ENCODE measurements around the gene CAPN1. TPM values are rescaled to one million over a fixed set of nuclear protein-coding genes. Genes with fewer than 3 reads are reported as not detected.
"Not testable (repeated sequence)": the region's sequence is repeated elsewhere in the genome, so short reads cannot be mapped to it uniquely, and the experiment has no call there.

Gene CAPN1
- total and polyA plus RNA-seq, 12 donors: 61.6 to 110 (median 84.8) TPM

DNA sequence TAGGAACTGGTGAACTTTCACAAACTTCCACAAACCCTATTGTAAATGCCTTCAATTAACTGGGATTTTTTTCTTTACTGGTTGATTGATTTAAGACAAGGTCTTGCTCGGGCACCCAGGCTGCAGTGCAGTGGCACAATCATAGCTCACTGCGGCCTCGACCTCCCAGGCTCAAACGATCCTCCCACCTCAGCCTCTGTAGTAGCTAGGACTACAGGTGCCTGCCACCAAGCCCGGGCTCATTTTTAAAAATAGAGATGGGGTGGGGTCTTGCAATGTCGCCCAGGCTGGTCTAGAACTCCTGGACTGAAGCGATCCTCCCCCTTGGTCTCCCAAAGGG is 44.3 kb downstream of the CAPN1 start:
- 58 to 69% methylated on average over 7 of the region's 7 CpGs for WGBS, 2 donors
- ATAC-seq (no peak), DNase-seq (no peak)
- H3K27ac ChIP-seq: peak overlapping the region in 5 of 10 donors; percentile 16 to 69 (median 50)
- TF ChIP-seq, protein P1, sequence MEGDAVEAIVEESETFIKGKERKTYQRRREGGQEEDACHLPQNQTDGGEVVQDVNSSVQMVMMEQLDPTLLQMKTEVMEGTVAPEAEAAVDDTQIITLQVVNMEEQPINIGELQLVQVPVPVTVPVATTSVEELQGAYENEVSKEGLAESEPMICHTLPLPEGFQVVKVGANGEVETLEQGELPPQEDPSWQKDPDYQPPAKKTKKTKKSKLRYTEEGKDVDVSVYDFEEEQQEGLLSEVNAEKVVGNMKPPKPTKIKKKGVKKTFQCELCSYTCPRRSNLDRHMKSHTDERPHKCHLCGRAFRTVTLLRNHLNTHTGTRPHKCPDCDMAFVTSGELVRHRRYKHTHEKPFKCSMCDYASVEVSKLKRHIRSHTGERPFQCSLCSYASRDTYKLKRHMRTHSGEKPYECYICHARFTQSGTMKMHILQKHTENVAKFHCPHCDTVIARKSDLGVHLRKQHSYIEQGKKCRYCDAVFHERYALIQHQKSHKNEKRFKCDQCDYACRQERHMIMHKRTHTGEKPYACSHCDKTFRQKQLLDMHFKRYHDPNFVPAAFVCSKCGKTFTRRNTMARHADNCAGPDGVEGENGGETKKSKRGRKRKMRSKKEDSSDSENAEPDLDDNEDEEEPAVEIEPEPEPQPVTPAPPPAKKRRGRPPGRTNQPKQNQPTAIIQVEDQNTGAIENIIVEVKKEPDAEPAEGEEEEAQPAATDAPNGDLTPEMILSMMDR (IDR thresholded peaks at IDR 0.05): no peak
- intact Hi-C loops (cut with DNase I): loop anchor here in 1 of 10 donors (5.0 kb wide), 1 partner anchor 91 kb away; no protein-coding TSS in a partner anchor
- H3K4me3 ChIP-seq: peak overlapping the region; percentile 19 to 60 (median 52)
- H3K4me1 ChIP-seq: peaks cover 0 to 32% (median 6%) of the 10 kb centered on the region in 9 donors
- peaks cover 0 to 5% (median 0%) of the 10 kb centered on the region in 7 donors for H3K27me3 ChIP-seq
- H3K36me3 ChIP-seq: no peaks in the 10 kb centered on the region
- H3K9me3 ChIP-seq: no peaks in the 10 kb centered on the region

DNA sequence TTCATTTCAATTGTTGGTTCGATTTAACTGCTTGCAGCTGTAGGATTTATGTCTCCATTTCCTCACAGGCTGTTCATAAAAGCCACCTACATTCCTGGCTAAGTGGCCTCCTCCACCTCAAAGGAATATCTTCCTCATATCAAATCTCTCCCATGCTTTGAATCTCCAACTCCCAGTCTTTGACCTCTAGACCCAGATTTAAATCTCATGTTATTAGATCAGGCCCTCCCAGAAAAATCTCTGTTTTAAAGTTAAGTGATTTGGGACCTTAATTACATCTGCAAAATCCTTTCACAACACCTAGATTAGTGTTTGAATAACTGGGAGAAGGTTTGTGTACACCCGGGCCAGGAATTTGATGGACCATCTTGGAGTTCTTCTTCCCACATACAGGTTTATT is 46.2 kb downstream of the CAPN1 start:
- 81 to 82% methylated on average over 2 of the region's 2 CpGs for WGBS, 2 donors
- no peaks in the 10 kb centered on the region for H3K9me3 ChIP-seq

DNA sequence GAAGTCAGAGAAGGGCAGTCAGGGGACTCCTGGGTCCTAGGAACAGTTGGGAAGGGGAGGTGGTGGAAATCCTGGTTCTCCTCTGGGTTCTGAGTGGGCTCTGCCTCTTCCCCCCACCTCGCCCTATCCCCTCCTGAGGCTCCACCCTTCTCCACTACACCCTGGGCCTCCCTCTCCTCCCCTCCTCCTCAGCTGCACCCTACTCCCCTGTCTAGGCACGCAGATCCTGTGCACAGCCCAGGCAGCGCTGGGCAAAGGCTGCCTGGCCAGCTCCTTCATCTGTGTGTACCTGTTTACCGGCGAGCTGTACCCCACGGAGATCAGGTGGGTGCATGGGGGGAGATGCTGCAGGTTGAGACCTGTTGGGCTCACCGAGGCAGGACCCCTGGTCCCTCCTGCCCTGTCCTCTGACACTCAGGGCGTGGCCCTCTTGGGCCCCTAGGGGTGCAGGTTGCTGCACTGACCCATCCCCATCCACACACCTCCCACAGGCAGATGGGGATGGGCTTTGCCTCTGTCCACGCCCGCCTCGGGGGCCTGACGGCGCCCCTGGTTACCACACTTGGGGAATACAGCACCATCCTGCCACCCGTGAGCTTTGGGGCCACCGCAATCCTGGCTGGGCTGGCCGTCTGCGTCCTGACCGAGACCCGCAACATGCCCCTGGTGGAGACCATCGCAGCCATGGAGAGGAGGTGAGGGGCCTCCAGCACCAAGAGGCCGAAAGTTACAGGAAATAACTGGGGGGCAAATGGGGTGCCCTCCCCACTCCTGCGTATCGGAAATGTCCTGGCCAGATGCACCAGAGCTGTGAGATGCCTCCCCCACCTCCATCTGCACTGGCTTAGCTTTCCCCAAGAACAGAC is 54.7 kb downstream of the CAPN1 start:
- no peak for DNase-seq
- intact Hi-C loops (cut with DNase I): no loop called here
- H3K36me3 ChIP-seq: no peaks in the 10 kb centered on the region
- H3K4me1 ChIP-seq: no peaks in the 10 kb centered on the region
- no peaks in the 10 kb centered on the region for H3K9me3 ChIP-seq
- TF ChIP-seq, protein P1 (IDR thresholded peaks at IDR 0.05): no peak
- 78 to 82% methylated on average over 23 of the region's 23 CpGs for WGBS, 2 donors
- H3K4me3 ChIP-seq: no peak overlapping the region
- peak in 2 of 8 donors; percentile 39 to 55 for ATAC-seq
- H3K27ac ChIP-seq: no peak overlapping the region
- H3K27me3 ChIP-seq: peaks cover 0 to 1% (median 0%) of the 10 kb centered on the region in 7 donors

More for the DNA sequence above, 46.2 kb downstream of the CAPN1 start:
- H3K36me3 ChIP-seq: no peaks in the 10 kb centered on the region
- TF ChIP-seq, protein P1 (IDR thresholded peaks at IDR 0.05): no peak
- no peak overlapping the region for H3K27ac ChIP-seq
- peaks cover 0 to 5% (median 0%) of the 10 kb centered on the region in 7 donors for H3K27me3 ChIP-seq
- DNase-seq (no peak), ATAC-seq (no peak)
- H3K4me1 ChIP-seq: peaks cover 0 to 22% (median 6%) of the 10 kb centered on the region in 9 donors
- intact Hi-C loops (cut with DNase I): loop anchor here in 1 of 10 donors (5.0 kb wide), 1 partner anchor 89 kb away; no protein-coding TSS in a partner anchor
- H3K4me3 ChIP-seq: no peak overlapping the region

DNA sequence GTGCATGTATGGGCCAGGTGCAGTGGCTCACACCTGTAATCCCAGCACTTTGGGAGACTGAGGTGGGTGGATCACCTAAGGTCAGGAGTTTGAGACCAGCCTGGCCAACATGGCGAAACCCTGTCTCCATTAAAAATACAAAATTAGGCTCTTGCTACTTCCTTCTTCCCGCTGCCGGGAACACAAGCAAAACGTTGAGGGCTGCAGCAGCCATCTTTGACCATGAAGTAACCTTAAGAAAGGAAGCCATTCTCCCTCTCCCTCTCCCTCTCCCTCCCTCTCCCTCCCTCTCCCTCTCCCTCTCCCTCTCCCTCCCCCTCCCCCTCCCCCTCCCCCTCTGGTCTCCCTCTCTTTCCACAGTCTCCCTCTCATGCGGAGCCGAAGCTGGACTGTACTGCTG is 56.6 kb downstream of the CAPN1 start:
- H3K4me1 ChIP-seq; ATAC-seq; H3K27ac ChIP-seq; intact Hi-C loops (cut with DNase I); DNase-seq; H3K36me3 ChIP-seq; H3K27me3 ChIP-seq; H3K4me3 ChIP-seq: not testable (repeated sequence)
- peaks cover 0 to 14% (median 0%) of the 10 kb centered on the region in 11 donors for H3K9me3 ChIP-seq
- 56 to 81% methylated on average over 4 of the region's 6 CpGs for WGBS, 2 donors

DNA sequence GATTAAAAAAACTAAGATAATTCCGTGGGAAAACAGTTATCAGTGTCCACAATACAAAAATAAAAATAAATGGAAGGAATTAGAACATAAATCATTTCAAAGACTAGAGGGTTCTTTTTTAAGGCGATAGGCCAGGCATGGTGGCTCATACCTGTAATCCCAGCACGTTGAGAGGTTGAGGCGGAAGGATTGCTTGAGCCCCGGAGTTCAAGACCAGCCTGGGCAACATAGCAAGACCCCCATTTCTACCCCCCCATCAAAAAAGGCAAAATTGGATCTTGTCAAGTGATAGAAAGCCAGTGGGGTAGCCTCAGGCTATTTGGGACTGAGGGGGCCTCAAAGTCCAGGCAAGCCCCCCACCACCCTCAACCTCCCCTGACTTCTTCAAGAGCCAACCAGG is 59.4 kb downstream of the CAPN1 start:
- ATAC-seq: no peak
- Histone ChIP-seq H3K27me3 (peaks cover 0 to 7% (median 0%) of the 10 kb centered on the region in 7 donors), H3K4me3 (no peak overlapping the region), H3K4me1 (no peaks in the 10 kb centered on the region), H3K9me3 (peaks cover 0 to 14% (median 0%) of the 10 kb centered on the region in 11 donors), H3K27ac (no peak overlapping the region), H3K36me3 (no peaks in the 10 kb centered on the region)
- intact Hi-C loops (cut with DNase I): no loop called here
- 64 to 82% methylated on average over 5 of the region's 5 CpGs for WGBS, 2 donors
- TF ChIP-seq, protein P1 (IDR thresholded peaks at IDR 0.05): no peak
- no peak for DNase-seq
